K562 (cell line): ENCODE results near the gene TMEFF1.

Experiments used
- EP300 ChIP-seq: IDR thresholded peaks from 2 replicates; pipeline ENCODE4 v1.6.1; 2012; ENCODE audit warnings: low read length, improper control_type of control experiment
- TF ChIP-seq, protein P1 (sequence below), 3 experiments: IDR thresholded peaks in 2 of 3; conservative IDR thresholded peaks in 1 of 3; 2 replicates each; pipeline ENCODE4 v1.5.1; 2011 to 2012; ENCODE audit warnings: low read length in 3 of 3, mild to moderate bottlenecking in 3 of 3, control low read depth in 2 of 3, improper control_type of control experiment in 1 of 3, inconsistent platforms in 1 of 3, low read depth in 1 of 3, mixed read lengths in 1 of 3, moderate library complexity in 1 of 3; ENCODE audit not compliant: insufficient read depth in 2 of 3

DNA sequence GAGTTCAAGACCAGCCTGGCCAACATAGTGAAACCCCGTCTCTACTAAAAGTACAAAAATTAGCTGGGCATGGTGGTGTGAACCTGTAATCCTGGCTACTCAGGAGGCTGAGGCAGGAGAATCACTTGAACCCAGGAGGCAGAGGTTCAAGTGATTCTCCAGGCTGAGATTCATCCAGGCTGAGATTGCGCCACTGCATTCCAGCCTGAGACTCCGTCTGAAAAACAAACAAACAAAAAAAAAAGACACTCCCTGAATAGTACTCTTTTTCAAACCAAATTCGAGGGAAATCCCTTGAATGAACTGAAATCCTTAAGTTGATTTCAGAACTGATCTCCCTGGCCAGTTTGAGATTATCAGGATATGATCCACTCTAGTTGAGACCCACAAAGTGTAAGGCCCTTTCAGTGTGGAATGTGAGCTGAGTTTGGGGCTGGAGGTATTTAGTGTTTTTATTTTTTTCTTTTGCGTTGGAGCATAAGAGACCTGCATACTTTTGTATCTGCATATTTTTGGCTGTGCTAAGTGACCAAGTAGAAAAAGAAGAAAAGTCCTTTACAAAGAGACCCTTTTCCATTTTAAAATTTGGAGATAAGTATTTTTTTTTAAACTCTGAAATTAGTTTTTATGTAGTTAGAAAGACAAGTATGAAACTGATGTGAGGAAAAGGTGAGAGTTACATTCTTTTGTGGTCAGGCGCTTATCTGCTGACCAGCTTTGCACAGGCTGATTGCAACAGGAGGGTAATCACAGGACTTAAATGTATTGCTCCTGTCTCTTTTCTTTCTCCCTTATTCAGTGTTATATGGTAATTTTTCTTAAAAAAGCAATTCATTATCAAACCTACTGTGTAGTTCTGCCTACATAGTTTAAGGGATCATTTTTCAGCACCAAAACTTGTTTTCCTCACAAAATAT, 42.9 kb downstream of the TMEFF1 start:
- TF ChIP-seq, protein P1, sequence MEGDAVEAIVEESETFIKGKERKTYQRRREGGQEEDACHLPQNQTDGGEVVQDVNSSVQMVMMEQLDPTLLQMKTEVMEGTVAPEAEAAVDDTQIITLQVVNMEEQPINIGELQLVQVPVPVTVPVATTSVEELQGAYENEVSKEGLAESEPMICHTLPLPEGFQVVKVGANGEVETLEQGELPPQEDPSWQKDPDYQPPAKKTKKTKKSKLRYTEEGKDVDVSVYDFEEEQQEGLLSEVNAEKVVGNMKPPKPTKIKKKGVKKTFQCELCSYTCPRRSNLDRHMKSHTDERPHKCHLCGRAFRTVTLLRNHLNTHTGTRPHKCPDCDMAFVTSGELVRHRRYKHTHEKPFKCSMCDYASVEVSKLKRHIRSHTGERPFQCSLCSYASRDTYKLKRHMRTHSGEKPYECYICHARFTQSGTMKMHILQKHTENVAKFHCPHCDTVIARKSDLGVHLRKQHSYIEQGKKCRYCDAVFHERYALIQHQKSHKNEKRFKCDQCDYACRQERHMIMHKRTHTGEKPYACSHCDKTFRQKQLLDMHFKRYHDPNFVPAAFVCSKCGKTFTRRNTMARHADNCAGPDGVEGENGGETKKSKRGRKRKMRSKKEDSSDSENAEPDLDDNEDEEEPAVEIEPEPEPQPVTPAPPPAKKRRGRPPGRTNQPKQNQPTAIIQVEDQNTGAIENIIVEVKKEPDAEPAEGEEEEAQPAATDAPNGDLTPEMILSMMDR (IDR thresholded peaks at IDR 0.05 in 2 of 3, conservative IDR thresholded peaks at IDR 0.05 in 1 of 3; ENCODE audit: insufficient read depth in 2 of 3, low read depth in 1 of 3, low read length in 3 of 3) = no peak
- no peak for TF ChIP-seq EP300
